Erythroblast (primary cell): ENCODE results near the gene NUP210.

Experiments used
- GATA1 ChIP-seq: IDR thresholded peaks from 2 replicates; pipeline ENCODE4 v1.6.1; 2011; ENCODE audit warnings: low read depth, mild to moderate bottlenecking, control low read depth, low read length, moderate library complexity
- POLR2A ChIP-seq: IDR thresholded peaks from 2 replicates; pipeline ENCODE4 v1.6.1; 2011; ENCODE audit warnings: mild to moderate bottlenecking, low read length

GRCh38 chr3:13292375-13292774 is 127.7 kb downstream of the NUP210 start:
- TF ChIP-seq POLR2A = no peak
- no peak for TF ChIP-seq GATA1
